GM12878 (cell line): Measurements from ENCODE around the gene LCMT1. TPM values are rescaled to one million over a fixed set of nuclear protein-coding genes. Genes with fewer than 3 reads are reported as not detected.

Source experiments
- BHLHE40 ChIP-seq, 2 experiments: fragments of 450-650 bp in 1 of 2; IDR thresholded peaks; 2 replicates each; pipeline ENCODE4 v1.6.1; 2011 to 2017; ENCODE audit warnings: low read depth in 2 of 2, borderline replicate concordance in 1 of 2, improper control_type of control experiment in 1 of 2, low read length in 1 of 2, mild to moderate bottlenecking in 1 of 2
- CEBPZ ChIP-seq: fragments of 150-350 bp; IDR thresholded peaks from 2 replicates; pipeline ENCODE4 v1.6.1; 2016; ENCODE audit warnings: low read depth, low read length
- HDAC6 ChIP-seq: fragments of 200-600 bp; sonication (generic); IDR thresholded peaks from one replicate; pipeline ENCODE4 v1.8.0; 2017; ENCODE audit warnings: antibody characterized with exemption; ENCODE audit not compliant: unreplicated experiment
- KDM1A ChIP-seq: fragments of 200-600 bp; sonication (generic); IDR thresholded peaks from 2 replicates; pipeline ENCODE4 v1.6.1; 2016; ENCODE audit warnings: borderline replicate concordance
- NFYB ChIP-seq: IDR thresholded peaks from 2 replicates; pipeline ENCODE4 v1.6.1; 2011; ENCODE audit warnings: low read depth, mild to moderate bottlenecking, low read length, improper control_type of control experiment, moderate library complexity; ENCODE audit not compliant: insufficient read depth
- NR2C1 ChIP-seq: fragments of 450-650 bp; IDR thresholded peaks from 2 replicates; pipeline ENCODE4 v1.6.1; 2017; ENCODE audit warnings: antibody characterized with exemption, mild to moderate bottlenecking, moderate library complexity
- RAD51 ChIP-seq: fragments of 450-650 bp; IDR thresholded peaks from 2 replicates; pipeline ENCODE4 v1.6.1; 2016; ENCODE audit warnings: moderate library complexity, mild to moderate bottlenecking, inconsistent platforms
- SRF ChIP-seq, 2 experiments: IDR thresholded peaks; 2 replicates each; pipeline ENCODE4 v1.6.1; 2011; ENCODE audit warnings: low read depth in 2 of 2, low read length in 2 of 2, mild to moderate bottlenecking in 1 of 2, moderate library complexity in 1 of 2
- YBX1 ChIP-seq: fragments of 450-650 bp; IDR thresholded peaks from 2 replicates; pipeline ENCODE4 v1.6.1; 2016; ENCODE audit warnings: antibody characterized with exemption
- ZNF592 ChIP-seq: fragments of 450-650 bp; IDR thresholded peaks from 2 replicates; pipeline ENCODE4 v1.6.1; 2017; ENCODE audit warnings: mild to moderate bottlenecking, moderate library complexity
- polyA plus RNA-seq, 11 experiments: library from polyadenylated mRNA; depleted of rRNA in 4 of 11; unstranded in 6 of 11; stranded (reverse) in 5 of 11; fragments of >200 nt; fragmentation: Nextera tagmentation in 4 of 11; fragmentation: Illumina TruSeq in 1 of 11; extraction: Ambion mirVana in 4 of 11; extraction: Trizol in 1 of 11; gene quantifications; 1 replicate in 1 of 11; 2 replicates in 10 of 11; pipeline versions ENCODE4 v1.2.1 to v1.2.3, GENCODE V29; 2011 to 2016; ENCODE audit warnings: inconsistent platforms in 2 of 11, missing spikeins in 2 of 11, low read depth in 1 of 11
- total RNA-seq, 4 experiments: library from RNA; depleted of rRNA in 3 of 4; stranded (reverse); fragments of >200 nt in 3 of 4; fragmentation: Illumina TruSeq in 1 of 4; extraction: Trizol in 1 of 4; gene quantifications; 2 replicates each; pipeline versions ENCODE4 v1.2.1 to v1.2.3, GENCODE V29; 2013 to 2021
- TF ChIP-seq, protein P1 (sequence below): fragments of 450-650 bp; IDR thresholded peaks from 2 replicates; pipeline ENCODE4 v1.6.1; 2018; ENCODE audit warnings: mild to moderate bottlenecking, low read depth, moderate library complexity; ENCODE audit not compliant: partially characterized antibody
- TF ChIP-seq, protein P2 (sequence below): fragments of 450-650 bp; conservative IDR thresholded peaks from 2 replicates; pipeline ENCODE4 v1.6.1; 2017; ENCODE audit warnings: mild to moderate bottlenecking, moderate library complexity

LCMT1 gene
- total and polyA plus RNA-seq, 10 of the 15 experiments (the other 5 are each of a cell fraction or from before 2014, with no cell fraction given) = 19.7 to 51.2 (median 32.6) TPM

DNA sequence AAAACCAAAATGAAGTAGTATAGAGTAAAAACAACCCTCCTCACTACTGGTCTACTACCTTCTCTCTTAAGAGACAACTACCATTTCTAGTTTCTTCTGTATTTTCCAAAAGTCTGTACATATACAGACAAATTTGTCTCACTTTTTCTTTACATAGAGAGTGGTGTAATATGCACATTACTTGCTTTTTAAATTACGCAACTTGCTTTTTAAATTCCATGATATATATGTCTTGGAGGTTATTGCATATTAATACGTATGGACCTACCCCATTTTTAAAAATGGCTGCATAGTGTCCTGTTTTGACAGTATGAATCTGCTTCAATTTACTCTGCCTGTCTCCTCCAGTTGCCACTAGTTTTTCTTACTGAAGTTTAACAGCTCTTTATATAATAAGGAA lies 62.7 kb downstream of the LCMT1 start (continued):
- TF ChIP-seq ZNF592 = no peak
- TF ChIP-seq, protein P1, sequence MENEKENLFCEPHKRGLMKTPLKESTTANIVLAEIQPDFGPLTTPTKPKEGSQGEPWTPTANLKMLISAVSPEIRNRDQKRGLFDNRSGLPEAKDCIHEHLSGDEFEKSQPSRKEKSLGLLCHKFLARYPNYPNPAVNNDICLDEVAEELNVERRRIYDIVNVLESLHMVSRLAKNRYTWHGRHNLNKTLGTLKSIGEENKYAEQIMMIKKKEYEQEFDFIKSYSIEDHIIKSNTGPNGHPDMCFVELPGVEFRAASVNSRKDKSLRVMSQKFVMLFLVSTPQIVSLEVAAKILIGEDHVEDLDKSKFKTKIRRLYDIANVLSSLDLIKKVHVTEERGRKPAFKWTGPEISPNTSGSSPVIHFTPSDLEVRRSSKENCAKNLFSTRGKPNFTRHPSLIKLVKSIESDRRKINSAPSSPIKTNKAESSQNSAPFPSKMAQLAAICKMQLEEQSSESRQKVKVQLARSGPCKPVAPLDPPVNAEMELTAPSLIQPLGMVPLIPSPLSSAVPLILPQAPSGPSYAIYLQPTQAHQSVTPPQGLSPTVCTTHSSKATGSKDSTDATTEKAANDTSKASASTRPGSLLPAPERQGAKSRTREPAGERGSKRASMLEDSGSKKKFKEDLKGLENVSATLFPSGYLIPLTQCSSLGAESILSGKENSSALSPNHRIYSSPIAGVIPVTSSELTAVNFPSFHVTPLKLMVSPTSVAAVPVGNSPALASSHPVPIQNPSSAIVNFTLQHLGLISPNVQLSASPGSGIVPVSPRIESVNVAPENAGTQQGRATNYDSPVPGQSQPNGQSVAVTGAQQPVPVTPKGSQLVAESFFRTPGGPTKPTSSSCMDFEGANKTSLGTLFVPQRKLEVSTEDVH = no peak
- no peak for TF ChIP-seq RAD51
- TF ChIP-seq NFYB = no peak
- no peak for TF ChIP-seq SRF (IDR thresholded peaks at IDR 0.05; ENCODE audit: low read depth in 2 of 2, low read length in 2 of 2)
- TF ChIP-seq, protein P2, sequence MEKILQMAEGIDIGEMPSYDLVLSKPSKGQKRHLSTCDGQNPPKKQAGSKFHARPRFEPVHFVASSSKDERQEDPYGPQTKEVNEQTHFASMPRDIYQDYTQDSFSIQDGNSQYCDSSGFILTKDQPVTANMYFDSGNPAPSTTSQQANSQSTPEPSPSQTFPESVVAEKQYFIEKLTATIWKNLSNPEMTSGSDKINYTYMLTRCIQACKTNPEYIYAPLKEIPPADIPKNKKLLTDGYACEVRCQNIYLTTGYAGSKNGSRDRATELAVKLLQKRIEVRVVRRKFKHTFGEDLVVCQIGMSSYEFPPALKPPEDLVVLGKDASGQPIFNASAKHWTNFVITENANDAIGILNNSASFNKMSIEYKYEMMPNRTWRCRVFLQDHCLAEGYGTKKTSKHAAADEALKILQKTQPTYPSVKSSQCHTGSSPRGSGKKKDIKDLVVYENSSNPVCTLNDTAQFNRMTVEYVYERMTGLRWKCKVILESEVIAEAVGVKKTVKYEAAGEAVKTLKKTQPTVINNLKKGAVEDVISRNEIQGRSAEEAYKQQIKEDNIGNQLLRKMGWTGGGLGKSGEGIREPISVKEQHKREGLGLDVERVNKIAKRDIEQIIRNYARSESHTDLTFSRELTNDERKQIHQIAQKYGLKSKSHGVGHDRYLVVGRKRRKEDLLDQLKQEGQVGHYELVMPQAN = no peak
- TF ChIP-seq NR2C1 = no peak
- no peak for TF ChIP-seq BHLHE40 (IDR thresholded peaks at IDR 0.05; ENCODE audit: borderline replicate concordance in 1 of 2, low read depth in 2 of 2, low read length in 1 of 2)
- TF ChIP-seq HDAC6 = no peak
- no peak for TF ChIP-seq KDM1A
- no peak for TF ChIP-seq CEBPZ
- no peak for TF ChIP-seq YBX1
